Endodermal cell (in vitro differentiated cells): Measurements from ENCODE around the gene FLT3. TPM values are rescaled to one million over a fixed set of nuclear protein-coding genes. Genes with fewer than 3 reads are reported as not detected.

Source experiments
- DNase-seq: peaks from one replicate; pipeline ENCODE4 v3.0.0-alpha.2; 2017
- H3K27ac ChIP-seq: 2 replicates; pipeline ENCODE4 v1.5.1; 2013; ENCODE audit warnings: mild to moderate bottlenecking, low read depth, low read length, moderate library complexity
- H3K27me3 ChIP-seq: 2 replicates; pipeline ENCODE4 v1.6.1; 2013; ENCODE audit warnings: mild to moderate bottlenecking, low read length, moderate library complexity; ENCODE audit not compliant: insufficient read depth, control insufficient read depth, poor library complexity, severe bottlenecking
- H3K36me3 ChIP-seq: 2 replicates; pipeline ENCODE4 v1.7.0; 2013; ENCODE audit warnings: mild to moderate bottlenecking, low read length, moderate library complexity; ENCODE audit not compliant: control insufficient read depth, insufficient read depth
- H3K4me1 ChIP-seq: one replicate; pipeline ENCODE4 v1.7.0; 2013; ENCODE audit warnings: low read length; ENCODE audit not compliant: control insufficient read depth, insufficient read depth
- H3K4me3 ChIP-seq: 2 replicates; pipeline ENCODE4 v1.5.1; 2013; ENCODE audit warnings: mild to moderate bottlenecking, low read length, moderate library complexity
- H3K9ac ChIP-seq: 2 replicates; pipeline ENCODE4 v1.6.1; 2013; ENCODE audit warnings: mild to moderate bottlenecking, low read length, moderate library complexity; ENCODE audit not compliant: poor library complexity, severe bottlenecking; ENCODE audit errors: extremely low read depth
- H3K9me3 ChIP-seq: 2 replicates; pipeline ENCODE4 v1.6.1; 2013; ENCODE audit warnings: mild to moderate bottlenecking, low read length, moderate library complexity; ENCODE audit not compliant: control insufficient read depth
- H3K27ac Mint-ChIP-seq: 2 replicates; pipeline ENCODE4 v1.8.0; 2020; ENCODE audit warnings: mixed read lengths
- H3K27me3 Mint-ChIP-seq: 2 replicates; pipeline ENCODE4 v1.8.0; 2021; ENCODE audit warnings: mild to moderate bottlenecking, mixed read lengths; ENCODE audit not compliant: insufficient read depth
- H3K36me3 Mint-ChIP-seq: 2 replicates; pipeline ENCODE4 v1.8.0; 2020; ENCODE audit warnings: low read depth, mixed read lengths
- H3K4me1 Mint-ChIP-seq: 2 replicates; pipeline ENCODE4 v1.8.0; 2020; ENCODE audit warnings: mixed read lengths
- H3K4me3 Mint-ChIP-seq: 2 replicates; pipeline ENCODE4 v1.8.0; 2020; ENCODE audit warnings: mild to moderate bottlenecking, moderate library complexity, mixed read lengths
- H3K9me3 Mint-ChIP-seq: 2 replicates; pipeline ENCODE4 v1.8.0; 2020; ENCODE audit warnings: mild to moderate bottlenecking, mixed read lengths
- CTCF ChIP-seq: fragments of 200-600 bp; sonication (generic); conservative IDR thresholded peaks from 2 replicates; pipeline ENCODE4 v1.5.0; 2021; ENCODE audit warnings: antibody characterized with exemption, mild to moderate bottlenecking
- WGBS, 2 experiments: methylation state at CpG; one replicate each; pipeline versions ENCODE4 v1.1.5 to v1.1.7; 2013; ENCODE audit warnings: missing lambda C conversion rate in 2 of 2, mixed read lengths in 1 of 2; ENCODE audit not compliant: insufficient coverage in 1 of 2, insufficient read length in 1 of 2; 5-methylcytosine and 5-hydroxymethylcytosine counted together
- total RNA-seq, 2 donors: library from RNA; stranded (reverse); fragmentation: NEBNext Ultra II Directional in 1 of 2; extraction: Animal tissue kit (Norgen Biotek cat#: 25700) in 1 of 2; gene quantifications; 2 replicates in 1 of 2; 3 replicates in 1 of 2; pipeline ENCODE4 v1.2.1, GENCODE V29; 2021

The FLT3 gene
- total RNA-seq, 2 donors from 2014 or later, result 0.09 to 0.13 TPM

GRCh38 chr13:27955014-27955591 is 145.3 kb downstream of the FLT3 start:
- Histone ChIP-seq H3K27me3 (peaks cover 100% of the 10 kb centered on the region), H3K9ac (no peak overlapping the region), H3K4me1 (no peaks in the 10 kb centered on the region), H3K4me3 (no peak overlapping the region), H3K9me3 (peaks cover 8% of the 10 kb centered on the region), H3K36me3 (no peaks in the 10 kb centered on the region), H3K27ac (no peak overlapping the region)
- 62 to 81% methylated on average over 3 to 11 of the region's 11 CpGs for WGBS, 2 experiments
- no peak for TF ChIP-seq CTCF
- Mint-ChIP-seq H3K27ac (no peak overlapping the region), H3K4me3 (peak overlapping the region; percentile 49), H3K27me3 (peaks cover 96% of the 10 kb centered on the region), H3K36me3 (no peaks in the 10 kb centered on the region), H3K4me1 (peaks cover 6% of the 10 kb centered on the region), H3K9me3 (no peaks in the 10 kb centered on the region)
- no peak for DNase-seq

GRCh38 chr13:27954406-27954851 is 145.9 kb downstream of the FLT3 start:
- no peaks in the 10 kb centered on the region for H3K36me3 Mint-ChIP-seq
- H3K4me3 Mint-ChIP-seq, result peak overlapping the region; percentile 49
- no peak overlapping the region for H3K27ac Mint-ChIP-seq
- H3K27ac ChIP-seq, result no peak overlapping the region
- TF ChIP-seq CTCF, result no peak
- H3K36me3 ChIP-seq, result no peaks in the 10 kb centered on the region
- H3K9me3 ChIP-seq, result peaks cover 8% of the 10 kb centered on the region
- H3K4me1 ChIP-seq, result no peaks in the 10 kb centered on the region
- 0 to 1% methylated on average over 3 to 56 of the region's 56 CpGs for WGBS, 2 experiments
- no peak overlapping the region for H3K9ac ChIP-seq
- peaks cover 96% of the 10 kb centered on the region for H3K27me3 Mint-ChIP-seq
- peaks cover 6% of the 10 kb centered on the region for H3K4me1 Mint-ChIP-seq
- peaks cover 100% of the 10 kb centered on the region for H3K27me3 ChIP-seq
- no peaks in the 10 kb centered on the region for H3K9me3 Mint-ChIP-seq
- DNase-seq, result peak; percentile 79
- no peak overlapping the region for H3K4me3 ChIP-seq

- Histone ChIP-seq H3K4me3 (peak overlapping the region; percentile 53), H3K27ac (no peak overlapping the region), H3K9me3 (peaks cover 8% of the 10 kb centered on the region), H3K4me1 (no peaks in the 10 kb centered on the region), H3K9ac (no peak overlapping the region), H3K27me3 (peaks cover 100% of the 10 kb centered on the region), H3K36me3 (no peaks in the 10 kb centered on the region)
- Mint-ChIP-seq H3K36me3 (no peaks in the 10 kb centered on the region), H3K27me3 (peaks cover 96% of the 10 kb centered on the region), H3K4me3 (peak overlapping the region; percentile 49), H3K4me1 (peaks cover 6% of the 10 kb centered on the region), H3K9me3 (no peaks in the 10 kb centered on the region), H3K27ac (no peak overlapping the region)
- WGBS, 2 experiments, result 1 to 3% methylated on average over 10 to 71 of the region's 71 CpGs
- TF ChIP-seq CTCF, result peak; percentile 99
- peak; percentile 97 for DNase-seq
Observed at GRCh38 chr13:27953676-27954405, 146.5 kb downstream of the FLT3 start.

Other genes with a start within 250 kb of the FLT3 start
- gene PDX1, start 180.6 kb downstream of the FLT3 start, total RNA-seq, result not detected
- not detected for gene CDX2, start 131.3 kb downstream of the FLT3 start, total RNA-seq
- gene URAD, start 111.9 kb downstream of the FLT3 start, total RNA-seq, result not detected
- gene PAN3, start 38.0 kb upstream of the FLT3 start, total RNA-seq, result 10 to 100 TPM; 73.5 to 73.8 TPM